Left lung (tissue), 10 donors: ENCODE measurements around the gene GTPBP2. TPM values are rescaled to one million over a fixed set of nuclear protein-coding genes. Genes with fewer than 3 reads are reported as not detected.
"Not testable (repeated sequence)": the region's sequence is repeated elsewhere in the genome, so short reads cannot be mapped to it uniquely, and the experiment has no call there.

ENCODE experiments used
- ATAC-seq: fragments of 200-7000 bp; cut with Tn5 transposase; one replicate; pipeline ENCODE4 v1.9.1; 2020; ENCODE audit warnings: moderate library complexity
- DNase-seq, 4 donors: peaks; one replicate each; pipeline ENCODE4 v3.0.0-alpha.2; 2013 to 2020
- H3K27ac ChIP-seq, 2 donors: fragments of 200-600 bp; sonication (generic) in 1 of 2; one replicate each; pipeline versions ENCODE4 v1.5.0 to v1.8.0; 2020 to 2021
- H3K27me3 ChIP-seq, 2 donors: fragments of 200-600 bp; sonication (generic) in 1 of 2; one replicate each; pipeline versions ENCODE4 v1.5.0 to v1.8.0; 2020 to 2021
- H3K36me3 ChIP-seq, 2 donors: fragments of 200-600 bp; sonication (generic) in 1 of 2; one replicate each; pipeline versions ENCODE4 v1.5.0 to v1.8.0; 2020 to 2021
- H3K4me1 ChIP-seq, 2 donors: fragments of 200-600 bp; one replicate each; pipeline ENCODE4 v1.8.0; 2021
- H3K4me3 ChIP-seq, 2 donors: fragments of 200-600 bp; sonication (generic) in 1 of 2; one replicate each; pipeline versions ENCODE4 v1.5.0 to v1.8.0; 2020 to 2021; ENCODE audit warnings: mild to moderate bottlenecking in 1 of 2
- H3K9me3 ChIP-seq, 2 donors: fragments of 200-600 bp; sonication (generic) in 1 of 2; one replicate each; pipeline versions ENCODE4 v1.5.0 to v1.8.0; 2020 to 2021
- CTCF ChIP-seq, 2 donors: fragments of 200-600 bp; sonication (generic) in 1 of 2; IDR thresholded peaks; one replicate each; pipeline versions ENCODE4 v1.5.0 to v1.8.0; 2021; ENCODE audit warnings: antibody characterized with exemption in 2 of 2
- intact Hi-C, 2 donors: fragments of 100-400 bp; cut with DNase I; formaldehyde crosslinking; loops; one replicate each; pipeline versions ENCODE4 v1.11.2 to v1.14.2; 2022
- polyA plus RNA-seq, 6 donors: library from polyadenylated mRNA; unstranded; fragments of 120-200 nt; gene quantifications; one replicate each; pipeline ENCODE4 v1.2.1, GENCODE V29; 2013; ENCODE audit not compliant: insufficient read length in 6 of 6
- total RNA-seq, 2 donors: library from RNA; stranded (reverse); fragmentation: NEBNext Ultra II Directional; extraction: Animal tissue kit (Norgen Biotek cat#: 25700); gene quantifications; one replicate each; pipeline ENCODE4 v1.2.1, GENCODE V29; 2021
- donor health status: DM: no; HTN: yes; CAD: no.
- donor health status: DM: no; HTN: no; CAD: no.

GTPBP2 gene
- total and polyA plus RNA-seq, 8 donors: 58.6 to 74.8 (median 70.7) TPM

- Histone ChIP-seq H3K36me3 (peaks cover 0 to 28% of the 10 kb centered on the region in 2 donors), H3K27me3 (no peaks in the 10 kb centered on the region), H3K27ac (peak overlapping the region in 1 of 2 donors; percentile 79), H3K4me3 (no peak overlapping the region), H3K4me1 (peaks cover 9 to 58% of the 10 kb centered on the region in 2 donors), H3K9me3 (no peaks in the 10 kb centered on the region)
- TF ChIP-seq CTCF (IDR thresholded peaks at IDR 0.05): no peak
- DNase-seq (no peak), ATAC-seq (no peak)
- intact Hi-C loops: no loop called here
These were observed 5.7 kb upstream of the GTPBP2 start for GRCh38 chr6:43634702-43635303.

DNA sequence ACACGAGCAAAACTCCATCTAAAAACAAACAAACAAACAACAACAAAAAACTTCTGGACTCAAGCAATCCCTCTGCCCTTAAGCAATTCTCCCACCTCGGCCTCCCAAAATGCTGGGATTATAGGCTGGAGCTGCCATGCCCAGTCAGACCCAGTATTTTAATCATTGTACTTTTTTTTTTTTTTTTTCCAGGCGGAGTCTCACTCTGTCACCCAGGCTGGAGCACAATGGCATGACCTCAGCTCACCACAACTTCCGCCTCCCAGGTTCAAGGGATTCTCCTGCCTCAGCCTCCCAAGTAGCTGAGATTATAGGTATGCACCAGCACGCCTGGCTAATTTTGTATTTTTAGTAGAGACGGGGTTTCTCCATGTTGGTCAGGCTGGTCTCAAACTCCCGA, 3.9 kb upstream of the GTPBP2 start:
- H3K9me3 ChIP-seq, intact Hi-C loops, H3K4me3 ChIP-seq, H3K27ac ChIP-seq, ATAC-seq, H3K36me3 ChIP-seq, H3K27me3 ChIP-seq, DNase-seq: not testable (repeated sequence)
- H3K4me1 ChIP-seq: peaks cover 10 to 48% of the 10 kb centered on the region in 2 donors

DNA sequence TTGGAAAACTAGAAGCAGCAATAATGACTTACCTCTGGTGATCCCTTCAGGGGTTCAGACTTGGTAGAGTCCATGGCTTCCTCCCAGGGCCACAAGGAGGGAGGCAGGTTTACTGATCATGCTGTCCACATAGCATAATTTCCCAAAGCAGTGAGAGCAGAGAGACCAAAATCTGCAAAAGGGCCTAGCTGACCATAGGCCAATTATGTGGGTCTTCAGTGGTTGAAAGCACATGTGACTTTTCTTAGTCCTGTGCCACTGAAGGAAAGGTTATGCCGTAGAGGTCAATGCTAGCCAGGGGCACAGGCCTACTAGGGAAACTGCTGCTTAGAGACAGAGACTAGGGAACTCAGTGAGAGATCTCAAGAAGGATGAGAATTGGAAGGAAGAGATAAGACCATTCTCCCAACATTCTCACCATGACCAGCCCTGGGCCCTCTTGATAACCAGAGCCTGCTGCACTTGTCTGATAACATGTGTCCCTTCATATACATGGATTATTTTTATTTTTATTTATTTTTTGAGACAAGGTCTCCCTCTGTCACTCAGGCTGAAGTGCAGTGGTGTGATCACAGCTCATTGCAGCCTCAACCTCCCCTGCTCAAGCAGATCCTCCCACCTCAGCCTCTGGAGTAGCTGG, 2.0 kb upstream of the GTPBP2 start:
- ATAC-seq (no peak), DNase-seq (no peak)
- no peak overlapping the region for H3K27ac ChIP-seq
- intact Hi-C loops: no loop called here
- no peak overlapping the region for H3K4me3 ChIP-seq
- H3K4me1 ChIP-seq: peaks cover 7 to 48% of the 10 kb centered on the region in 2 donors
- H3K36me3 ChIP-seq: peaks cover 0 to 1% of the 10 kb centered on the region in 2 donors
- no peak for TF ChIP-seq CTCF (IDR thresholded peaks at IDR 0.05)
- no peaks in the 10 kb centered on the region for H3K9me3 ChIP-seq
- no peaks in the 10 kb centered on the region for H3K27me3 ChIP-seq

DNA sequence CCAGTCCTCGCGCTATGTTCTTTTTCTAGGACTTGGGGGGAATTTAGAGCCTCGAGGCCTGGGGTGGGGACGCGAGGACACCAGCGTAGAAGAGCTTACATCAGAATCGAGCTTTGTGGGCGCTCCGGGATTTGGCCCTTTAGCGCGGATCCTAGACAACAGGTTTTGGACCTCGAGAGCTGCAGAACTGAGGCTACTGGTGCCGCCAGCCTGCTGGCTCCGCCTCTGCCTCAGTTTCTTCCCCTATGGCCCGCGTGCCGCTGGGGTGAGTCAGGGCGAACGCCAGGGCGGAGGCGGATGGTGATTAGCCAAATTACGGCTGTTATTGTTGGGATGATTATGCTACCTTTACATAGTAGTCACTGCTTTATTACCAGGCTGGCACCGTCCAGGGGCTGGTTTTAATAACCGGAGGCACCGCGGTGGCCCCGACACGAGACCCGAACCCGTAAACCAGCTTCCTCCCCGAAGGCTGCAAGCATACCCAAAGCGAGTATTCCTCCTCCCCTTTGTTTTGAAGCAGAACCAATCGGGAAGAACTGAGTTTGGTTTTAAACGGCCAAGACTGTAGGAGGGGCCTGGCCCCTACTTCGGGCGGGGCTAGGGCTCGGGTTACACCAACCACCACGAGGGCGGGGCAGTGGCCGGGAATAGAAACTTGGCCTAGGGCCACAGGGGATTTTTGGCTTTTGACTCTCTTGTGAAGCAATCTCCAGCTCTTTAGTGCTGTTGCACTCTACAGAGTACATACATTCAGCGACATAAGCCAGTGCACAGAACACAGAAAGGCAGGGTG, 639 bp upstream of the GTPBP2 start:
- intact Hi-C loops: no loop called here
- peak; percentile 95 to 99 (median 98) for DNase-seq
- Histone ChIP-seq H3K4me3 (peak overlapping the region; percentile 78 to 91), H3K36me3 (peaks cover 5 to 15% of the 10 kb centered on the region in 2 donors), H3K27me3 (no peaks in the 10 kb centered on the region), H3K9me3 (no peaks in the 10 kb centered on the region), H3K27ac (peak overlapping the region; percentile 96 to 99), H3K4me1 (peaks cover 7 to 41% of the 10 kb centered on the region in 2 donors)
- TF ChIP-seq CTCF (IDR thresholded peaks at IDR 0.05): no peak
- peak; percentile 89 for ATAC-seq

GRCh38 chr6:43628393-43629103, 516 bp downstream of the GTPBP2 start:
- Histone ChIP-seq H3K9me3 (no peaks in the 10 kb centered on the region), H3K36me3 (peaks cover 5 to 27% of the 10 kb centered on the region in 2 donors), H3K27me3 (no peaks in the 10 kb centered on the region), H3K27ac (peak overlapping the region; percentile 93 to 96), H3K4me1 (peaks cover 7 to 40% of the 10 kb centered on the region in 2 donors), H3K4me3 (peak overlapping the region; percentile 78 to 91)
- no peak for TF ChIP-seq CTCF (IDR thresholded peaks at IDR 0.05)
- DNase-seq (peak in 2 of 4 donors; percentile 62 to 64), ATAC-seq (no peak)
- intact Hi-C loops: no loop called here
